GM18507 (cell line): ENCODE results near the gene PITHD1.
A peak's percentile ranks its signal among the peaks of the same experiment; 100 is the strongest.
"Not testable (repeated sequence)": the region's sequence is repeated elsewhere in the genome, so short reads cannot be mapped to it uniquely, and the experiment has no call there.

Experiments
- DNase-seq: peaks from one replicate; pipeline ENCODE4 v3.0.0; 2011; ENCODE audit warnings: low read depth; ENCODE audit not compliant: insufficient read length; ENCODE audit errors: extremely low spot score
- FAIRE-seq: peaks from 2 replicates; lab custom pipeline; 2011; peaks lifted over from hg19 to GRCh38; lab: Jason Lieb, UNC

The PITHD1 gene

DNA sequence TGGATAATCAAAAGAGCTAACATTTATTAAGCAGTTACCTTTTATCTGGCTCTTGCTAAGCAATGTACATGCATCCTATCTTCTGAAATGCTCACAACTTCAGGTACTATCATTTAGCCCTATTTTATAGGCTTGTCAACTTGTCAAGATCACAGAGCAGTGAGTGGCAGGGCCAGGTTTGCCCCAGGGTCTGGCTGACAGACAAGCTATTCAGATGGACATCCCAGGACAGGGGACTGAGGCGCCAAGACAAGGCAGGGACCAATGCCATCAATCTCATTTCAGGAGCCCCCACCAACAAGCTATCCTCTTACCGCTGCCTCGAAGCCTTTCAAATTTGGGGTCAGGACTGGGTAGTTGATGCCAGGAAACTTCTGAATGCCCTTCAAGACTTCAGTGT lies 38.1 kb downstream of the PITHD1 start:
- no peak for DNase-seq
- FAIRE-seq: no peak

GRCh38 chr1:23816906-23817305 lies 38.7 kb downstream of the PITHD1 start:
- peak; percentile 67 for FAIRE-seq
- DNase-seq: no peak

GRCh38 chr1:23817633-23818032 lies 39.4 kb downstream of the PITHD1 start:
- FAIRE-seq (peak; percentile 78), DNase-seq (peak; percentile 42)

GRCh38 chr1:23823767-23824166 lies 45.5 kb downstream of the PITHD1 start:
- FAIRE-seq: no peak
- no peak for DNase-seq

GRCh38 chr1:23824711-23825075 lies 46.5 kb downstream of the PITHD1 start:
- no peak for DNase-seq
- no peak for FAIRE-seq

GRCh38 chr1:23825076-23825761 lies 47.0 kb downstream of the PITHD1 start, which contains the start of gene HMGCL:
HMGCL (minus strand) TSS chr1:23825429; CDS start chr1:23825415, 14 bp downstream.
- DNase-seq (peak; percentile 85), FAIRE-seq (peak; percentile 87)

GRCh38 chr1:23825762-23826522 lies 47.7 kb downstream of the PITHD1 start:
- peak; percentile 83 for FAIRE-seq
- DNase-seq: peak; percentile 54

- FAIRE-seq, DNase-seq: not testable (repeated sequence)
Measured at GRCh38 chr1:23826590-23826989, 48.4 kb downstream of the PITHD1 start.

DNA sequence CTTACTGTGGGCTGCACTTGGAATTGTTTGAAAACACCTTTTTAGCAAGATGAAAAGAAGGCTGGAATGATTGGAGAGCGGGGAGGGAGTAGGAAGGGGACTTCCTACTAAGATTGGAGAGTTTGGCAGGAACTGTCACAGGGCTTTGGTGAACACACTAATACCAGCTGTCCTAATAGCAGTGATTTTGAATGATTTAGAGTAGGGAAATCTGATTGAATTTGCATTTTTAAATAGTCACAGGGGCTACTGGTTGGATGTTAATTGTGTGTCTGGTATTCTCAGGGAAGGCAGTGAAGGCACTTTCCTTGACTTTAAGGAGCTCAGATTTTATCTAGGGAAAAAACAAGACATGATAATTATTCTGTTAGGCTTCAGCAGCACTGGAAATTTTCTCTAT lies 49.5 kb downstream of the PITHD1 start:
- DNase-seq: no peak

DNA sequence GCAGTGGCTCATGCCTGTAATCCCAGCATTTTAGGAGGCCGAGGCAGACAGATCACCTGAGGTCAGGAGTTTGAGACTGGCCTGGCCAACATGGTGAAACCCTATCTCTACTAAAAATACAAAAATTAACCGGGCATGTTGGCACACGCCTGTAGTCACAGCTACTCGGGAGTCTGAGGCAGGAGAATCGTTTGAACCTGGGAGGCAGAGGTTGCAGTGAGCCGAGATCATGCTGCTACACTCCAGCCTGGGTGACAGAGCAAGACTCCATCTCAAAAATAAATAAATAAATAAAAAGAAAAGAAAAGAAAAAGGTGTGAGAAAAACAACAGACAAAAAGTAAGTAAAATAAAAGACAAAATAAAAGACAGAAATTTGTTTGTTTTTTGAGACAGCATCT lies 55.9 kb downstream of the PITHD1 start:
- FAIRE-seq, DNase-seq: not testable (repeated sequence)

More for the DNA sequence above, 49.5 kb downstream of the PITHD1 start:
- no peak for FAIRE-seq

DNA sequence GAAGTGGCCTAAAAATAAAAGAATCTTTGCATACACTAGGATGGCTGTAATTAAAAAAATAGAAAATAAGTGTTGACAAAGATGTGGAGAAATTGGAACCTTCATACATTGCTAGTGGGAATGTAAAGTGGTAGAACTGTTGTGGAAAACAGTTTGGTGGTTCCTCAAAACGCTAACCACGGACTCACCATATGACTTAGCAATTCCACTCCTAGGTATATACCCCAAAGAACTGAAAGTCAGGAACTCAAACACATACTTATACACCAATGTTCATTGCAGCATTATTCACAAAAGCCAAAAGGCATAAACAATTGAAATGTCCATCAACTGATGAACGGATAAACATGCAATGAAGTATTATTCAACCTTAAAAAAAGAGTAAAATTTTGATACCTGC lies 57.8 kb downstream of the PITHD1 start:
- DNase-seq: no peak
- FAIRE-seq: no peak
